ENCODE results near the gene VIPR2. TPM values are rescaled to one million over a fixed set of nuclear protein-coding genes. Genes with fewer than 3 reads are reported as not detected.

VIPR2 gene
- total RNA-seq, 1 donor from 2014 or later, result not detected

- peak; percentile 13 for DNase-seq (ENCODE audit: low read depth)
- no peak overlapping the region for H3K4me3 ChIP-seq (ENCODE audit: low read depth, low read length)
- TF ChIP-seq CTCF (conservative IDR thresholded peaks at IDR 0.05; ENCODE audit: low read depth, low read length), result no peak
Measured at GRCh38 chr7:159015454-159016410, 128.9 kb downstream of the VIPR2 start.

- no peak for DNase-seq (ENCODE audit: low read depth)
- TF ChIP-seq CTCF (conservative IDR thresholded peaks at IDR 0.05; ENCODE audit: low read depth, low read length), result no peak
- no peak overlapping the region for H3K4me3 ChIP-seq (ENCODE audit: low read depth, low read length)
Measured at GRCh38 chr7:159015081-159015453, 129.6 kb downstream of the VIPR2 start.

GRCh38 chr7:159014297-159015062 is 130.2 kb downstream of the VIPR2 start:
- no peak overlapping the region for H3K4me3 ChIP-seq (ENCODE audit: low read depth, low read length)
- TF ChIP-seq CTCF (conservative IDR thresholded peaks at IDR 0.05; ENCODE audit: low read depth, low read length), result no peak
- no peak for DNase-seq (ENCODE audit: low read depth)

- no peak overlapping the region for H3K4me3 ChIP-seq (ENCODE audit: low read depth, low read length)
- no peak for TF ChIP-seq CTCF (conservative IDR thresholded peaks at IDR 0.05; ENCODE audit: low read depth, low read length)
- DNase-seq (ENCODE audit: low read depth), result no peak
Measured at GRCh38 chr7:159013825-159014289, 130.8 kb downstream of the VIPR2 start.

- no peak for TF ChIP-seq CTCF (conservative IDR thresholded peaks at IDR 0.05; ENCODE audit: low read depth, low read length)
- DNase-seq (ENCODE audit: low read depth), result no peak
- no peak overlapping the region for H3K4me3 ChIP-seq (ENCODE audit: low read depth, low read length)
Measured at GRCh38 chr7:159013181-159013690, 131.4 kb downstream of the VIPR2 start.

- no peak for TF ChIP-seq CTCF (conservative IDR thresholded peaks at IDR 0.05; ENCODE audit: low read depth, low read length)
- DNase-seq (ENCODE audit: low read depth), result no peak
- H3K4me3 ChIP-seq (ENCODE audit: low read depth, low read length), result no peak overlapping the region
Measured at GRCh38 chr7:159012353-159013069, 132.2 kb downstream of the VIPR2 start.

All from epithelial cell of proximal tubule (primary cell).